GM12864 (cell line): ENCODE results near the gene RGL3.
"Not testable (repeated sequence)": the region's sequence is repeated elsewhere in the genome, so short reads cannot be mapped to it uniquely, and the experiment has no call there.

ENCODE experiments used
- DNase-seq: peaks from one replicate; pipeline ENCODE4 v3.0.0-alpha.2; 2011; ENCODE audit warnings: low read depth
- H3K4me3 ChIP-seq: 2 replicates; pipeline ENCODE4 v1.5.1; 2011; ENCODE audit warnings: mild to moderate bottlenecking, low read depth, low read length, control low read depth
- TF ChIP-seq, protein P1 (sequence below): IDR thresholded peaks from 2 replicates; pipeline ENCODE4 v1.5.1; 2011; ENCODE audit warnings: low read depth, mild to moderate bottlenecking, moderate library complexity, low read length, control low read depth, inconsistent platforms; ENCODE audit errors: missing control alignments

Gene RGL3, protein sequence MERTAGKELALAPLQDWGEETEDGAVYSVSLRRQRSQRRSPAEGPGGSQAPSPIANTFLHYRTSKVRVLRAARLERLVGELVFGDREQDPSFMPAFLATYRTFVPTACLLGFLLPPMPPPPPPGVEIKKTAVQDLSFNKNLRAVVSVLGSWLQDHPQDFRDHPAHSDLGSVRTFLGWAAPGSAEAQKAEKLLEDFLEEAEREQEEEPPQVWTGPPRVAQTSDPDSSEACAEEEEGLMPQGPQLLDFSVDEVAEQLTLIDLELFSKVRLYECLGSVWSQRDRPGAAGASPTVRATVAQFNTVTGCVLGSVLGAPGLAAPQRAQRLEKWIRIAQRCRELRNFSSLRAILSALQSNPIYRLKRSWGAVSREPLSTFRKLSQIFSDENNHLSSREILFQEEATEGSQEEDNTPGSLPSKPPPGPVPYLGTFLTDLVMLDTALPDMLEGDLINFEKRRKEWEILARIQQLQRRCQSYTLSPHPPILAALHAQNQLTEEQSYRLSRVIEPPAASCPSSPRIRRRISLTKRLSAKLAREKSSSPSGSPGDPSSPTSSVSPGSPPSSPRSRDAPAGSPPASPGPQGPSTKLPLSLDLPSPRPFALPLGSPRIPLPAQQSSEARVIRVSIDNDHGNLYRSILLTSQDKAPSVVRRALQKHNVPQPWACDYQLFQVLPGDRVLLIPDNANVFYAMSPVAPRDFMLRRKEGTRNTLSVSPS

DNA sequence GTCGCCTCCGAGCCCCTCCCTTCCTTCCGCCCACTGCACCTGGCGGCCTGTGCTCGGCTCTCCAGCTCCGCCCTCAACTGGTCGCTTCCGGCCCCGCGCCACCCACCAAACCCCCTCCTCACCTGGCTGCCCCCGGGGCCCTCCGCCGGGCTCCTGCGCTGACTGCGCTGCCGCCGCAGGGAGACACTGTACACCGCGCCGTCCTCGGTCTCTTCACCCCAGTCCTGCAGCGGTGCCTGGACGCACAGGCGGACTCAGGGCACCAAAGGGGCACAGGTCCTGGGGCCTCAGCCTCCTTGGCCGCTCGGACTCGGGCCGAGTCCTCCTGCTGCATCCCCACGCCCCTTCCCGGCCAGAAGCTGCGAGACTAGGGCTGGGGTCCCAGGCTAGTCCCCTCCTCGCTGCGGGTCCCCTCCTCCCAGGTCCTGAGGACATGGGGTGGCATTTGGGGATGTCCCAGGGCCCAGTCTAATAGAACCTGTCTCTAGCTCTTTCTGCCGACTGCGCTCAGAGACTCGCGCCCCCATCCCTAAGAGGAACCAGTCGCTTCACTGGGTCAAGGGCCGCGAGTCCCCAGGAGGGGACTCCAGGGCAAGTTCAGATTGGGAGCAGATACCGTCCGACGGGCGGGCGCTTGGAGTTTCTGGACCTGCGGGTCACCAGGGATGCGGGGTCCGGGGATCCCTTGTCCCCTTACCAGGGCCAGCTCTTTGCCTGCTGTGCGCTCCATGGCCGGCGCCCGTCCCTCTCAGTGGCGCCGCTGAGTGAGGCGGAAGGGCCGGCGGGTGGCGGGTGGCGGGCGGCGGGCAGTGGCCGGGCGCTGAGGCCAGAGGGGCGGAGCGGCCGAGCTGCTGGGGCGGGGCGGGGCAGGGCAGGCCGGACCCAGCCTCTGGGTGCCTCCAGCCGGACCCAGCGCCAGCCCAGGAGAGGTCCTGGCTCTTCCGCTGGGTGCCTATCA, at the start of gene RGL3:
RGL3 (minus strand) TSS at position 766 of the 958 bp plus-strand sequence; CDS start at position 730, 36 bp downstream.
- TF ChIP-seq, protein P1, sequence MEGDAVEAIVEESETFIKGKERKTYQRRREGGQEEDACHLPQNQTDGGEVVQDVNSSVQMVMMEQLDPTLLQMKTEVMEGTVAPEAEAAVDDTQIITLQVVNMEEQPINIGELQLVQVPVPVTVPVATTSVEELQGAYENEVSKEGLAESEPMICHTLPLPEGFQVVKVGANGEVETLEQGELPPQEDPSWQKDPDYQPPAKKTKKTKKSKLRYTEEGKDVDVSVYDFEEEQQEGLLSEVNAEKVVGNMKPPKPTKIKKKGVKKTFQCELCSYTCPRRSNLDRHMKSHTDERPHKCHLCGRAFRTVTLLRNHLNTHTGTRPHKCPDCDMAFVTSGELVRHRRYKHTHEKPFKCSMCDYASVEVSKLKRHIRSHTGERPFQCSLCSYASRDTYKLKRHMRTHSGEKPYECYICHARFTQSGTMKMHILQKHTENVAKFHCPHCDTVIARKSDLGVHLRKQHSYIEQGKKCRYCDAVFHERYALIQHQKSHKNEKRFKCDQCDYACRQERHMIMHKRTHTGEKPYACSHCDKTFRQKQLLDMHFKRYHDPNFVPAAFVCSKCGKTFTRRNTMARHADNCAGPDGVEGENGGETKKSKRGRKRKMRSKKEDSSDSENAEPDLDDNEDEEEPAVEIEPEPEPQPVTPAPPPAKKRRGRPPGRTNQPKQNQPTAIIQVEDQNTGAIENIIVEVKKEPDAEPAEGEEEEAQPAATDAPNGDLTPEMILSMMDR: no peak
- DNase-seq: no peak
- no peak within 1 kb of the TSS for H3K4me3 ChIP-seq

DNA sequence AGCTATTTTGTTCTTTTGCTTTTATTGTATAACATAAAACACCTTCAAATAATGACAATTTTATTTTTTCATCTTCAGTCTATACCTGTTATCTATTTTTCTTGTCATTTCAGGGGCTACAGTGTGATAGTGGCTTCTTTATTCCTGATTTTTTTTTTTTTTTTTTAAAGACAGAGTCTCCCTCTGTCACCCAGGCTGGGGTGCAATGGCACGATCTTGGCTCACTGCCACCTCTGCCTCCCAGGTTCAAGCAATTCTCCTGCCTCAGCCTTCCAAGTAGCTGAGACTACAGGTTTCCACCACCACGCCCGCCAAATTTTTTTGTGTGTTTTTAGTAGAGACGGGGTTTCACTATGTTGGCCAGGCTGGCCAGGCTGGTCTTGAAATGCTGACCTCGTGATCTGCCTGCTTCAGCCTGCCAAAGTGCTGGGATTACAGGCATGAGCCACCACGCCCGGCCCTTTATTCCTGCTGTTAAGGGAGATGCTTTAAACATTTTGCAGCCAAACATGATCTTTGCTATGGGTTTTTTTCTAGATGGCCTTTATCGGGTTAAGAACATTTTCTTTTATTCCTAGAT, 49.2 kb upstream of the RGL3 start:
- not testable (repeated sequence) for DNase-seq, H3K4me3 ChIP-seq

DNA sequence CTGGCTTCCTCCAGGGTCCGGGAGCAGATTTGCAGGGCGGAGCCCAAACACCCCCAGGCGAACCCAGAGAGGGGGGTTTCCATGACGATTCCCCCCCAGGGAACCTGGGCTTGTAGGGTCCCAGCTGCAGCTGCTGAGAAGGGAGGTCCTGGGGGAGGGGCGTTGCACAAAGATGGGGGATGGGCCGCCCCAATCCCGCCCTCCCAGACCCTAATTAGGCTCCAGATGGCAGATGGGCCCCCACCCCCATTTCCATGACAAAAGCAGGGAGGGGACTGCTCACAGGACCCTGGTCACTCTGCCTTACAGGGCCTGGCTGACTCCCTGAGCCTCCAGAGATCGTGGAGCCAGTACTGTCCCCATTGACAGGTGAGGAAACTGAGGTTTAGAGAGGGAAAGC, 46.5 kb upstream of the RGL3 start:
- H3K4me3 ChIP-seq: no peak overlapping the region
- TF ChIP-seq, protein P1: no peak
- no peak for DNase-seq

DNA sequence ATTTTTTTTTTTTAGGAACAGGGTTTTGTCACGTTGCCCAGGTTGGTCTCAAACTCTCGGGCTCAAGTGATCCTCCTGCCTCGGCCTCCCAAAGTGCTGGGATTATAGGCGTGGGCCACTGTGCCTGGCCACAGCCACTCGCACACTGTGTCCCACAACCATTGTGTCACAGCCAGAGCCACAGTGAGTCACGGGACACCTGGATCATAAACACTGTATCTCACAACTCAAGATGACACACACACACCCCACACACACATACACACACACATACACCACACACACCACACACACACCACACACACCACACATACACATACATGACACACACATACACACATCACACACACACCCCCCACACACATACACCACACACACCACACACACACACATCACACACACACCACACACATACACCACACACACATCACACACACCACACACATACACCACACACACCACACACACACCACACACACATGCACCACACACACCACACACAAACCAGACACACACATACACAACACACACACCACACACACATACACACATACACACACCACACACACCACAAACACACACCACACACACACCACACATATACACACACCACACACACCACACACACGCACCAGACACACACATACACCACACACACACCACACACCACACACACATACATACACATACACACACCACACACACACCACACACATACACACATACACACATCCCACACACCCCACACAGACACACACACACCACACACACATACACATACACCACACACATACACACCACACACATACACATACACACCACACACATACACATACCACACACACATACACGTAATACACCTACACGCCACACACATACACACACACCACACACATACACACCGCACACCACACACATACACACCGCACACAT, 45.5 kb upstream of the RGL3 start:
- no peak for DNase-seq
- TF ChIP-seq, protein P1: no peak
- no peak overlapping the region for H3K4me3 ChIP-seq

DNA sequence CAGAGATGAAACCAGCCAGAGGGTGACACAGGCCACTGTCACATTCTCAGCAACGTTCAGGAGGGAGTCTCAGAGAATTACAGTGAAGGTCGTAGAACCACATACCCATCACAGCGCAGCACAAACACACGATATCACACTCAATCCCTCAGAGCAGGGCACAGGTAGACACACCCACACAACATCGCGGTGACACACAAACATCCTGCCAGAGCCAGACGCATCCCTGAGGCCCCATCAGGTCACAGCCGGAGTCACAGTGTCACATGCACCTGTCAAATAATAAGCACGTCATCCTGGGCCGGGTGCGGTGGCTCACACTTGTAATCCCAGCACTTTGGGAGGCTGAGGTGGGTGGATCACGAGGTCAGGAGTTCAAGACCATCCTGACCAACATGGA, 44.3 kb upstream of the RGL3 start:
- no peak for DNase-seq
- TF ChIP-seq, protein P1: no peak
- H3K4me3 ChIP-seq: no peak overlapping the region

DNA sequence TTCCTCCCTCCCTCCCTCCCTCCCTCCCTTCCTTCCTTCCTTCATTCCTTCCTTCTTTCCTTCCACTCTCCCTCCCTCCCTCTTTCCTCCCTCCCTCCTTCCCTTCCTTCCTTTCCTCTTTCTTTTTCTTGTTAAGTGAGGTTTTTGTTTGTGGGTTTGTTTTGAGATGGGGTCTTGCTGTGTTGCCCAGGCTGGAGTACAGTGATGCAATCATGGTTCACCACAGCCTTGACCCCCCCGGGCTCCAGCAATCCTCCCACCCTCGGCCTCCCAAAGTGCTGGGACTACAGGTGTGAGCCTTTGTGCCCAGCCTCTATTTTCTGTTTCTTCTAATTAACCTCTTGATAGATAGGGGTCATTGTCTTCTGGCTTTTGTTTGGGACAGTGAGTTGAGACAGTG, 42.3 kb upstream of the RGL3 start:
- no peak for DNase-seq
- TF ChIP-seq, protein P1: no peak
- no peak overlapping the region for H3K4me3 ChIP-seq
